GM12801 (cell line): ENCODE measurements around the gene OTUD5.

Experiments used
- TF ChIP-seq, protein P1 (sequence below): IDR thresholded peaks from one replicate; pipeline ENCODE4 v1.5.1; 2011; ENCODE audit warnings: control low read depth; ENCODE audit not compliant: insufficient read length; ENCODE audit errors: extremely low read depth

OTUD5 gene

DNA sequence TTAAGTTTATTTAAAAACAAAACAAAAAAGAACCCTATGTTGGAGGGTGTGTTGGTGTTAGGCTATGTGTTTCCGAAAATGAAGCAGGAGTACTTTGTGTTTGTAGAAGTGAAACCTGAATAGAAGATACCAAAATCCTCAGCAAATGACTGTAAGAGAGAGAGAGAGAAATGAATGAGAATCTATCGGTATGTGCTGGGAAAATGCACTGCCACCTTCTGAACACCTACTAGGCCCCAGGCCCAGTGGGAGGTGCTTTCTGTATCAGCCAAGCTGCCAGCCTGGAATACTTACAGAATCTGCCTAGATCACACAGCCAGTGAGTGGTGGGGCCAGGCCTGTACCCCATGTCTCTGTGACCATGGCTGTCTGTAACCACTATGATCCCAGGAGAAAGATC lies 23.6 kb downstream of the OTUD5 start:
- TF ChIP-seq, protein P1, sequence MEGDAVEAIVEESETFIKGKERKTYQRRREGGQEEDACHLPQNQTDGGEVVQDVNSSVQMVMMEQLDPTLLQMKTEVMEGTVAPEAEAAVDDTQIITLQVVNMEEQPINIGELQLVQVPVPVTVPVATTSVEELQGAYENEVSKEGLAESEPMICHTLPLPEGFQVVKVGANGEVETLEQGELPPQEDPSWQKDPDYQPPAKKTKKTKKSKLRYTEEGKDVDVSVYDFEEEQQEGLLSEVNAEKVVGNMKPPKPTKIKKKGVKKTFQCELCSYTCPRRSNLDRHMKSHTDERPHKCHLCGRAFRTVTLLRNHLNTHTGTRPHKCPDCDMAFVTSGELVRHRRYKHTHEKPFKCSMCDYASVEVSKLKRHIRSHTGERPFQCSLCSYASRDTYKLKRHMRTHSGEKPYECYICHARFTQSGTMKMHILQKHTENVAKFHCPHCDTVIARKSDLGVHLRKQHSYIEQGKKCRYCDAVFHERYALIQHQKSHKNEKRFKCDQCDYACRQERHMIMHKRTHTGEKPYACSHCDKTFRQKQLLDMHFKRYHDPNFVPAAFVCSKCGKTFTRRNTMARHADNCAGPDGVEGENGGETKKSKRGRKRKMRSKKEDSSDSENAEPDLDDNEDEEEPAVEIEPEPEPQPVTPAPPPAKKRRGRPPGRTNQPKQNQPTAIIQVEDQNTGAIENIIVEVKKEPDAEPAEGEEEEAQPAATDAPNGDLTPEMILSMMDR, result no peak

DNA sequence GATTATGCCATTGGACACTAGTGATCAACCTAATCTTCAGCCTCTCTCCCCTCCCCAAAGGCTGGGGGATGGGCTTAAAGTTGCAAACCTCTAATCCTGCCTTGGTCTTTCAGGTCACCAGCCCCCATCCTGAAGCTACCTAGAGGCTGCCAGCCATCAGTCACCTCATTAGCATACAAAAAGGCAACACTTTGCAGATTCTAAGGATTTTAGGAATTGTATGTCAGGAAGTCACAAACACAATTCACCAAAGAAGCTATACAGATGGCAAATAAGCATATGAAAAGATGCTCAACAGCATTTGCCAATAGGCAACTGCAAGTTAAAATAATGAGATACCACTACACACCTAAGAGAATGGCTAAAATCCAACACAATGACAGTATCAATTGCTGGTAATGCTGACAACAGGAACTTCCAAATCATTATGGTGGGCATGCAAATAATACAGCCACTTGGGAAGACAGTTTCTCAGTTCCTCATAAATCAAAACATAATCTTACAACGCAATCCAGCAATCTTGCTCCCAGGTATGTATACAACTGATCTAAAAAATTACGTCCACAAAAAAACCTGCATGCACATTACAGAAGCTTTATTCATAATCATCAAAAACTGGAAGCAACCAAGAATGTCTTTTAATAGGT lies 29.5 kb downstream of the OTUD5 start:
- TF ChIP-seq, protein P1, result no peak

DNA sequence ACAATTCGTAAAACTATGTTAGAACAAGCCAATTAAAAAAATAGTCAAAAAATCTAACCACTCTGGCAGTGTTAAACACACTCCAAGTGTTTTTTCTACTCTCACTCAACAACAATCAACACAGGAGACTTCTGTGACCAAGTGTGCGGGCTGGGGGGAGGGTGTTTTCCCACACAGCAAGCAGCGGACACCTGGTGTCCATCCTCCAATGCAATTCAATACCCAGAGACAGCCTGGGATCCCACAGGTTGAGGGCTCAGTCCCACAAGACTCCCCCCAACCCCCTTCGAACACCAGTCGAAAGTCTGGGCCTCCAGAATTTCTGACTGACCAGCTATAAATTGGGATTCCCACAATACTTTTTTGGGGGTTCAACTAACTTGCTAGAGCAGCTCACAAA lies 30.3 kb downstream of the OTUD5 start:
- TF ChIP-seq, protein P1, result no peak

DNA sequence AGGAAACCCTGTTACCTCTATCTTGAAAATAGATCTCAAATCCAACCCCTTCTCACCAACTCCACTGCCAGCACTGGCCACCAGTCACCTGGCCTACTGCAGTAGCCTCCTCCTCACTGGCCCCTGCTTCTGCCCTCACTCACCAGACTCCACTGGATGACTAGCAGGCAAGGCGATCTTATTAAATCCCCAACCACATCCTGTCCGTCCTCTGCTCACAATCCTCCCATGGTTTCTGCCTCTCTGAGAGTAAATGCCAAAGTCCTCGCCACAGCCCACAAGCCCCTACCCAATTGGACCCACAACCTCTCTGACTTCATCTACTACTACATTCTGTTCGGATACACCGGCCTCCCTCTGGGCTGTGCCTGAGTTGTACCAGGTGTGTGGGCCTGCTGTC lies 33.1 kb downstream of the OTUD5 start:
- TF ChIP-seq, protein P1, result no peak

DNA sequence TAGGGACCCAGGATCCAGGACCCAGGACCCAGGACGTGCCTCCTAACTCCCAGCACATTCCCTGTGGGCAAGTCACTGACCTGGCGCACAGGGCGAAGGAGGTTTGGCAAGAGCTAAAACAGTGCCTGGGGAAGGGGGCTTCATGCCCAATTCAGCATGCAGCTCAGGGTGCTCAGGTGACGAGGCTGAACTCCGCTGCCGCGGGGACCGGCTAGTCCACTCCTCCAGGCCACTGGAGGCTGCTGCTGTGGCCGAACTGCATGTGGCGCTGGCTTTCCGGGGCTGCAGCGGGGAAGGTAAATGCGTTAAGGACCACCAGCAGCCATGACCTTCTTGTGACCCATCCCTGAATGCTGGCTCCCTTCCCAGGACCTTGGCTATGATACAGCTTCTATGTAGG lies 33.6 kb downstream of the OTUD5 start:
- TF ChIP-seq, protein P1, result no peak

DNA sequence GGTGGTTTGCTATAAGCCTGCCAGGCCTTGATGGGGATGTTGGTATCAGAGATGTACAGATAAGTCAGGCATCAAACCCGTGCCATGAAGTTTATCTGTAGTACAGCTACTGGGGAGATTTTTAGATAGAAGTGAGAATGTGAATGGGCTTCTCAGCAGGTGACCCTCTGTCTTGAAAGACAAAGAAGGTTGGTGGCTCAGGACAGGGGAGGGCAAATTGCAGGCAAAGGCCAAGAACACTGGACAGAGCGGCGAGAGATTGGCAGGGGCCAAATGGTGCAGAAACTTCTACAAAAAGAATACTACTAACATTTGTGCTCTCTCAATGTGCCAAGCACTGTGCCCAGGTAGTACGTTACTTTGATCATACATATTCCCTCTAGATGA lies 36.7 kb downstream of the OTUD5 start:
- TF ChIP-seq, protein P1, result no peak

DNA sequence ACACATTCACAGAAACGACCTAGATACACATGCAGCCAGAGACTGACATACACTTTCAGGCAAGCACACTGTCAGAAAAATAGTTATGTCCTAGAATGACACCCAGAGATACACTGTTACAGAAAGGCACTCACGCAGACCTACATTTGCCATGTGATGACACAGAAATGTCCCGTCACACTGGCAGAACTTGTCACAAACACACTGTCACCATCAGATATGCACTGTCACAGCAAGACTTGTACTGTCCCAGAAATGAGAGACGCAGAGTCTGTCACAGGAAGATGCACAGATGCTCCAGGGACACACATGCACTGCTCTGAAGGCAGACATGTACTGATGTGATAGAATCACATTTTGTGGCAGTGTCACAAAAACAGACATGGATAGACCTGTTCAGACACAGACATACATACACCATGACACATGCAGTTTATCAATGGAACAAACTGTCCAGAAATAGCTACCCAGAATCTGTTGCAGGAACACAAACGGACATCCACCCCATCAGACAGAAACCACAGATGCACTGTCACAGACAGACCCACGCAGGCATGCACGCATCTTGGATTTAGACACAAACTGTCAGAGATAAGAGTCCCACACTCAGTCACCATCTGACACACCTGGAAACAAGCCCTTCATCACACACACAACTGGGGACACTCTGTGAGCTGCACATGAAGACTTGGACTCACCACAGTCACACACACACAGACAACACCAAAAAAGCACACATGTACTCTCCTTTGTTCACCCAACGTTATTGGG lies 37.3 kb downstream of the OTUD5 start:
- TF ChIP-seq, protein P1, result no peak
